Body of pancreas (tissue), 4 donors: ENCODE measurements around the gene NTHL1. TPM values are rescaled to one million over a fixed set of nuclear protein-coding genes. Genes with fewer than 3 reads are reported as not detected.

Source experiments
- ATAC-seq: fragments of 150-250 bp; one replicate; pipeline ENCODE4 v1.9.1; 2016
- DNase-seq, 4 donors: peaks; one replicate each; pipeline ENCODE4 v3.0.0-alpha.2; 2019
- H3K27ac ChIP-seq, 4 donors: fragments of 200-600 bp; sonication (generic); 1 replicate in 3 of 4; 2 replicates in 1 of 4; pipeline versions ENCODE4 v1.5.1 to v1.6.1; 2016 to 2019; ENCODE audit warnings: mild to moderate bottlenecking in 1 of 4, mixed read lengths in 1 of 4, moderate library complexity in 1 of 4
- H3K27me3 ChIP-seq, 2 donors: fragments of 200-600 bp; sonication (generic); one replicate each; pipeline ENCODE4 v1.6.0; 2016; ENCODE audit warnings: mild to moderate bottlenecking in 1 of 2
- H3K36me3 ChIP-seq, 2 donors: fragments of 200-600 bp; sonication (generic); replicated peaks in 1 of 2; 2 replicates each; pipeline ENCODE4 v1.5.1; 2016; ENCODE audit warnings: low read depth in 2 of 2; ENCODE audit not compliant: insufficient read depth in 1 of 2
- H3K4me1 ChIP-seq: fragments of 200-600 bp; sonication (generic); one replicate; pipeline ENCODE4 v1.6.0; 2016
- H3K4me3 ChIP-seq, 2 donors: fragments of 200-600 bp; sonication (generic); 1 replicate in 1 of 2; 2 replicates in 1 of 2; pipeline ENCODE4 v1.5.1; 2016 to 2019
- H3K9me3 ChIP-seq, 3 donors: fragments of 200-600 bp; sonication (generic); 1 replicate in 2 of 3; 2 replicates in 1 of 3; pipeline ENCODE4 v1.5.1; 2016
- POLR2A ChIP-seq, 3 donors: fragments of 450-650 bp; IDR thresholded peaks; one replicate each; pipeline ENCODE4 v1.6.1; 2016; ENCODE audit warnings: antibody characterized with exemption in 3 of 3, mild to moderate bottlenecking in 2 of 3
- WGBS, 2 donors: methylation state at CpG; one replicate each; pipeline ENCODE4 v1.1.5; 2017; 5-methylcytosine and 5-hydroxymethylcytosine counted together
- intact Hi-C: fragments of 100-400 bp; cut with DNase I; formaldehyde crosslinking; loops from one replicate; pipeline ENCODE4 v1.15.1; 2023
- total RNA-seq, 2 donors: library from RNA; depleted of rRNA; stranded (reverse); fragments of >200 nt; gene quantifications; one replicate each; pipeline ENCODE4 v1.1.0, GENCODE V29; 2016
- TF ChIP-seq, protein P1 (sequence below), 7 experiments: fragments of 450-650 bp in 4 of 7; fragments of 200-600 bp in 3 of 7; sonication (generic) in 3 of 7; IDR thresholded peaks; one replicate each; pipeline ENCODE4 v1.5.1; 2016 to 2019; ENCODE audit warnings: antibody characterized with exemption in 7 of 7

NTHL1 gene
- total RNA-seq, 2 donors from 2014 or later: 15.2 to 19.7 TPM

DNA sequence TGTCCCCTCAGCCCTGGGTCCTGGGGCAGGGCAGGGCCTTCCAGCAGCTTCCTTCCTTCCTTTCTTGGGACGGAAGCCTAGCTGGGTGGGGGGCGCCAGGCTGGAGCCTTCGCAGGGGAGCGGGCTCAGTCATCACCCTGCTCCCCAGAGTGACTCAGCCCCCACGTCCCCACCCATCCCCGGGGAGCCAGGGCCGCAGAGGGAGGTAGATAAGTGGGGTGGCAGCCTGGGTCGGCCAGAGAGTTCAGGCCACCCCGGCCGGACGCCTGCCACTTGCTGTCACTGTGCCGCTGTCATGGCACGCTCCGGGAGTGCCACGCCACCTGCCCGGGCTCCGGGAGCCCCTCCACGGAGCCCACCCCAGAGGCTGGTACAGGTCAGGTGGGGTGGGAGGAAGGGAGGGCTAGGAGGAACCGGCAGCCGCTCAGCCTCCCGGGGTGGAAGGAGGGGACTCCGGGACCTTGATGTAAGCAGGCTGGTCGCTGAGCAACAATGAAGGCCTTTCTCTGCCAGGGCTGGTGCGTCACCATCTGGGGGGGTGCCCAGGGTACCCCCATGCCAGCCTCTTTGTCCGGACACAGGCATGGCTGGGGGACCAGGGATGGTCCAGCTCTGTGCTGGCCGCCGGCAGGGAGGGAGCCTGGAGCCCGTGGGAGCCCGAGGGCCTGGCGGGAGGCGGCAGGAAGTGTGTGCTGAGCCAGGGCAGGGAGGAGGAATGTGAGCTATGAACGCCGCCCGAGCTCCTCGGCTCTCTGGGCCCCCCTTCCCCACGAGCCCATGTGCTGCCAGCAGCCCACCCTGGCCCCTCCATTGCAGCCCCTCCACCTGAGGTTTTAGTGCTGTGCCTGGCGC, 14.4 kb downstream of the NTHL1 start:
- WGBS, 2 donors: 43 to 70% methylated on average over 16 to 35 of the region's 37 CpGs
- Histone ChIP-seq H3K4me3 (no peak overlapping the region), H3K4me1 (peaks cover 31% of the 10 kb centered on the region), H3K36me3 (no peaks in the 10 kb centered on the region), H3K9me3 (no peaks in the 10 kb centered on the region), H3K27me3 (no peaks in the 10 kb centered on the region), H3K27ac (peak overlapping the region; percentile 12 to 76 (median 62))
- peak; percentile 47 for ATAC-seq
- TF ChIP-seq, protein P1, sequence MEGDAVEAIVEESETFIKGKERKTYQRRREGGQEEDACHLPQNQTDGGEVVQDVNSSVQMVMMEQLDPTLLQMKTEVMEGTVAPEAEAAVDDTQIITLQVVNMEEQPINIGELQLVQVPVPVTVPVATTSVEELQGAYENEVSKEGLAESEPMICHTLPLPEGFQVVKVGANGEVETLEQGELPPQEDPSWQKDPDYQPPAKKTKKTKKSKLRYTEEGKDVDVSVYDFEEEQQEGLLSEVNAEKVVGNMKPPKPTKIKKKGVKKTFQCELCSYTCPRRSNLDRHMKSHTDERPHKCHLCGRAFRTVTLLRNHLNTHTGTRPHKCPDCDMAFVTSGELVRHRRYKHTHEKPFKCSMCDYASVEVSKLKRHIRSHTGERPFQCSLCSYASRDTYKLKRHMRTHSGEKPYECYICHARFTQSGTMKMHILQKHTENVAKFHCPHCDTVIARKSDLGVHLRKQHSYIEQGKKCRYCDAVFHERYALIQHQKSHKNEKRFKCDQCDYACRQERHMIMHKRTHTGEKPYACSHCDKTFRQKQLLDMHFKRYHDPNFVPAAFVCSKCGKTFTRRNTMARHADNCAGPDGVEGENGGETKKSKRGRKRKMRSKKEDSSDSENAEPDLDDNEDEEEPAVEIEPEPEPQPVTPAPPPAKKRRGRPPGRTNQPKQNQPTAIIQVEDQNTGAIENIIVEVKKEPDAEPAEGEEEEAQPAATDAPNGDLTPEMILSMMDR (IDR thresholded peaks at IDR 0.05): no peak
- peak in 1 of 3 donors; percentile 6 for TF ChIP-seq POLR2A (IDR thresholded peaks at IDR 0.05)
- peak in 3 of 4 donors; percentile 42 to 60 (median 52) for DNase-seq
- intact Hi-C loops: no loop called here

DNA sequence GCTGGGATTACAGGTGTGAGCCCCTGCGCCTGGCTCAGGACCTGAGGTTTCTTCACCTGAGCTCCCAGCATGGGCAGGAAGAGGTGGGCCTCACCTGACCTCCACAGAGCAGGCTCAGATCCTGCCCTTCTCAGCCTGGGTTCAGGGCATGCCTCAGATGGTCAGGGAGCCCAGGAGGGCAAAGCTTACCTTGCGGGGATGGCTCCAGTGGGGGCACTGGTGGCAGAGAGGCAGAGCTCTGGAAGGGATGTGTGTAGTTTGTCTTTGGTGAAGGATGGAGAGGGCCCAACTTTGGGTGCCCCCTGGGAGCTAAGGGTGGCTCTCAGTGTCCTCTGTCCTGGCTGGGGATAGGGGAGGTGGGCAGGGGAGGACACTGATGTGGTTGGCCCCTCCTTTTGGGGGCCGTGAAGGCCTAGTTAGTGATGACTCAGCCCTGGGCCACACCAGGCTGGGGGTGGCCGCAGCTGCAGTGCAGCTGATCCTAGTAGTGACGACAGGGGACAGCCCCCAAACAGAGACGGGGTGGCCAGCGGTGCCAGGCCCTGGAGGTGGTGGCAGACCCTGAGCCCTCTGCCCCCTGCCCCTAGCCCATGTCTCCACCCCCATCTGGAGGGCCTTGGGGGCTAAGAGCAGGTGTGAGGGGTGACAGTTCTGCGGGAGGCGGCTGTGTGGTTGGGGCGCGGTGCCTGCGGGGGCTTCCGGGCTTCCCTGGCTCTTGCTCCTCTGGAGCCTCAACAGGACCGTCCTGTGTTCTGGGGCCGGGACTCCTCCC, 15.2 kb downstream of the NTHL1 start:
- intact Hi-C loops: no loop called here
- peaks cover 39% of the 10 kb centered on the region for H3K4me1 ChIP-seq
- no peak for DNase-seq
- no peaks in the 10 kb centered on the region for H3K9me3 ChIP-seq
- no peak overlapping the region for H3K4me3 ChIP-seq
- peak overlapping the region in 3 of 4 donors; percentile 52 to 76 (median 73) for H3K27ac ChIP-seq
- peak; percentile 7 for ATAC-seq
- no peak for TF ChIP-seq POLR2A (IDR thresholded peaks at IDR 0.05)
- TF ChIP-seq, protein P1 (IDR thresholded peaks at IDR 0.05): no peak
- no peaks in the 10 kb centered on the region for H3K36me3 ChIP-seq
- H3K27me3 ChIP-seq: no peaks in the 10 kb centered on the region
- 81% methylated on average over 14 of the region's 15 CpGs; no CpG with 5 or more reads in 1 of the 2 donors for WGBS, 2 donors

DNA sequence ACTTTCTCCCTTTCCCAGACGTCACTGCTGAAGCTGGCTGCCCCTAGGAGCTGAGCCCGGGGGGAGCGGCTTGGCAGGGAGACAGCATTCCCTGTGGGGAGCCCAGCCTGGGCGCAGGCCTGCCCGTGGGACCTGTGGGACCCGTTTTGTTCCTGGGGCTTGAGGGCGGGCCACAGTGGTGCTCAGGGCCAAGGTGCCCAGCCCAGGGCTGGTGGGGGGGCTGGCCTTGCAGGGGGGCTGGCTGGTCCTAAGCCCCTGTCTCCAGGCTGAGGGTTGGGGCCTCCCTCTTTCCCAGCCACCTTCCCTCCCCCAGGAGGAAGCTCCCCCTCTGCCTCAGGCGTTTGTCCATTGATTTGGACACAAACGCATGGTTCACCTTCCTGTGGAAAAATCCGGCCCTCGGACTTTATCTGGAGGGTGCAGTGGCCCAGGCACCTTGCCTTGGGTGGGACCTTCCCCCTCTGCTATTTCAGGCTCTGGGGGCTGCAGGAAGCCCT, 16.5 kb downstream of the NTHL1 start:
- H3K36me3 ChIP-seq: no peaks in the 10 kb centered on the region
- 80% methylated on average over 11 of the region's 11 CpGs; no CpG with 5 or more reads in 1 of the 2 donors for WGBS, 2 donors
- H3K4me3 ChIP-seq: no peak overlapping the region
- no peaks in the 10 kb centered on the region for H3K27me3 ChIP-seq
- DNase-seq (no peak), ATAC-seq (no peak)
- H3K27ac ChIP-seq: peak overlapping the region in 1 of 4 donors; percentile 17
- intact Hi-C loops: no loop called here
- H3K4me1 ChIP-seq: peaks cover 36% of the 10 kb centered on the region
- H3K9me3 ChIP-seq: no peaks in the 10 kb centered on the region
- TF ChIP-seq POLR2A (IDR thresholded peaks at IDR 0.05): no peak
- TF ChIP-seq, protein P1 (IDR thresholded peaks at IDR 0.05): no peak

DNA sequence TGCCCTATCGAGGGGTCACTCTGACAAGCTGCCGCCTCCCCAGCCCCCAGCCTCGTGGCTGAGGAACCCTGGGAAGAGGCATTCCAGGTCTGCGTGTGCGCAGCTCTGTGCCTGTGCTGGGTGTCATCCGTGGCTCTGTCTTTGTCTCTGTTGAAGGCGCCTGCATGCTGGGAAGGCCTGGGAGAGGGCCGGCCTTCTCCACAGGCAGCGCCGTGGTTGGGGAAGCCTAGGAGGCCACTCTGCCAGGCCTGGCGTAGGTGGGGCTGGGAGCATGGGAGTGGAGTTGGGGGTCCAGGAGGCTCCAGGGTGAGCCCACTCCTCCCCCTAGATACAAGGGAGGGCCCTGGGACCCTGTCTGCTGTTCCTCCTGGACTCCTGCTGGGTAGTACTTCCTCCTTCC, 17.6 kb downstream of the NTHL1 start:
- Histone ChIP-seq H3K4me3 (no peak overlapping the region), H3K27ac (peak overlapping the region in 1 of 4 donors; percentile 17), H3K9me3 (no peaks in the 10 kb centered on the region), H3K36me3 (no peaks in the 10 kb centered on the region), H3K27me3 (no peaks in the 10 kb centered on the region), H3K4me1 (peaks cover 27% of the 10 kb centered on the region)
- no peak for TF ChIP-seq POLR2A (IDR thresholded peaks at IDR 0.05)
- TF ChIP-seq, protein P1 (IDR thresholded peaks at IDR 0.05): no peak
- 83 to 100% methylated on average over 4 to 11 of the region's 11 CpGs for WGBS, 2 donors
- no peak for ATAC-seq
- no peak for DNase-seq
- intact Hi-C loops: no loop called here
